Measurements from ENCODE around the gene MED15. TPM values are rescaled to one million over a fixed set of nuclear protein-coding genes. Genes with fewer than 3 reads are reported as not detected.

MED15 gene
- total and polyA plus RNA-seq, 2 of the 8 experiments (the other 6 are each of a cell fraction or from before 2014, with no cell fraction given), result 28.3 to 57.1 TPM

DNA sequence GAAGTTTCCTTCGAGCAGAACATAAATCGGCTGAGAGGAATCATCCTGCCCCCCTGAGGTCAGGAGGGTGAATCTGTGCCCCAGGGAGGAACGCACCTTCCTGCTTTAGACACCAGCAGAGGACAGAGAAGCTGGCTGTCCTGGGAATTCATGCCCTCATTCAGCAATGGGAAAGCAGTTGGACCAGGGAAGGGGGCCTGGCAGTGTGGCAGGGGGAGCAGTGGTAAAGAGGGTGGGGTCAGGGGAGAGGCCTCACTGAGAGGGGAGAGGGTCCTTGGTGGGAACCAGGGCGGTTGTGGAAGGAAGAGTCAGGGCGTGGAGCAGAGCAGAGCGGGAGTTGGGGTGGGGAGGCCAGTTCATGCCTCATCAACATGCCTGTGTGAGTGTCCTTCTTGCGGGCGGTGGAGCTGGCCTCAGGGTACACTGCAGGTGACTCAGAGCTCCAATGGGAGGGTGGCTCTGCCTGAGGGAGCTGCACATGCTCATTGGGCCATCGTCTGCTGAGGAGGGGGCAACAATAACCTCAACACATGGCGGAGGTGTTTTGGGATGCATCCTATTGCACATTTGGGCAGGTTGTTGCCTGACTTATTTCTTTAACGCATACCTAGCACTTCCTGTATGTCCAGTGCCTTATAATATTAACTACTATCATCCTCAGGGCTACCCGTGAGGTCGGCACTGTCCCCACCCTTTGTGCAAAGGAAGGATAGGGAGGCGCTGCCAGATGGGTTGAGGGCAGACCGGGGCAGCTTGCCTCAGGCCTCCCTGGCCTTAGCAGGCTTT, 23.2 kb downstream of the MED15 start:
- Histone ChIP-seq H2BK5ac (ENCODE audit: low read depth, low read length) (peak overlapping the region; percentile 72), H2AFZ (ENCODE audit: low read length) (no peak overlapping the region), H3K4me2 (ENCODE audit: insufficient read depth in 1 of 2, low read depth in 2 of 2, low read length in 2 of 2) (no peak overlapping the region; a peak in 1 of 4 replicates)

More for the DNA sequence above, 23.2 kb downstream of the MED15 start:
- Histone ChIP-seq H4K5ac (ENCODE audit: insufficient read length, low read depth, low read length) (no peak overlapping the region), H2BK120ac (replicated peaks; ENCODE audit: low read depth, low read length) (no peak overlapping the region), H4K8ac (ENCODE audit: extremely low read depth, insufficient read depth, low read length) (no peak overlapping the region), H3K23ac (ENCODE audit: insufficient read length) (no peak overlapping the region), H3K23me2 (ENCODE audit: low read depth, low read length) (peaks cover 3% of the 10 kb centered on the region; the same call in 1 of the 2 replicates), H2AK5ac (ENCODE audit: low read depth, low read length) (no peak overlapping the region), H3K79me2 (ENCODE audit: control insufficient read depth in 1 of 2, insufficient read depth in 2 of 2, low read length in 2 of 2) (peaks cover 3 to 57% of the 10 kb centered on the region in 2 experiments; a peak in 3 of 4 replicates), H3K79me1 (ENCODE audit: low read depth, low read length) (peaks cover 38% of the 10 kb centered on the region), H3K9me3 (ENCODE audit: insufficient read depth in 2 of 2, low read depth in 1 of 2, low read length in 1 of 2) (peaks cover 0 to 3% of the 10 kb centered on the region in 2 experiments; a peak in 1 of 4 replicates), H4K20me1 (replicated peaks in 1 of 2; ENCODE audit: control insufficient read depth in 1 of 2, insufficient read depth in 2 of 2, low read length in 2 of 2) (peaks cover 4 to 16% of the 10 kb centered on the region in 2 experiments), H2BK15ac (ENCODE audit: low read length) (0 out of 2 replicates have a peak overlapping the region, but pooled peaks have one; percentile 83), H3K27ac (ENCODE audit: low read depth, low read length) (0 out of 2 replicates have a peak overlapping the region, but pooled peaks have one; percentile 12), H3K4me1 (replicated peaks in 1 of 4; ENCODE audit: control insufficient read depth in 3 of 4, insufficient read depth in 4 of 4, low read length in 3 of 4) (peaks cover 0 to 22% (median 14%) of the 10 kb centered on the region in 4 experiments; a peak in 5 of 7 replicates), H3K9ac (replicated peaks in 1 of 4; ENCODE audit: extremely low read depth in 1 of 4, low read depth in 3 of 4, low read length in 3 of 4) (no peak overlapping the region), H3K4me3 (ENCODE audit: extremely low read depth in 1 of 4, insufficient read depth in 2 of 4, low read depth in 3 of 4, low read length in 4 of 4) (no peak overlapping the region), H3K14ac (ENCODE audit: insufficient read length) (no peak overlapping the region), H2BK12ac (ENCODE audit: low read depth, low read length) (no peak overlapping the region), H3K18ac (ENCODE audit: extremely low read depth, low read length) (no peak overlapping the region), H3K4ac (replicated peaks; ENCODE audit: insufficient read length, low read depth, low read length) (no peak overlapping the region), H3K36me3 (ENCODE audit: control insufficient read depth in 2 of 4, insufficient read depth in 4 of 4, low read length in 3 of 4) (peaks cover 0 to 7% (median 5%) of the 10 kb centered on the region in 4 experiments; a peak in 4 of 8 replicates), H3K56ac (replicated peaks; ENCODE audit: insufficient read length, low read depth, low read length) (no peak overlapping the region), H3K27me3 (replicated peaks in 1 of 4; ENCODE audit: control insufficient read depth in 3 of 4, extremely low read depth in 1 of 4, insufficient read depth in 3 of 4, low read length in 3 of 4) (no peaks in the 10 kb centered on the region), H2BK20ac (ENCODE audit: low read length) (no peak overlapping the region), H4K91ac (replicated peaks; ENCODE audit: insufficient read length, low read length) (no peak overlapping the region)
- ChIA-PET CTCF (ENCODE audit: partially characterized antibody) (interaction anchor here (0.6 to 2.2 kb wide), 8 partner anchors 11 to 74 kb away, joined by 3 to 6 read pairs (median 3); no protein-coding TSS in a partner anchor), POLR2A (ENCODE audit: partially characterized antibody) (interaction anchor here (0.5 kb wide), 1 partner anchor 19 kb away, joined by 4 read pairs; no protein-coding TSS in a partner anchor)
- TF ChIP-seq RAD21 (IDR thresholded peaks at IDR 0.05 in 1 of 2, conservative IDR thresholded peaks at IDR 0.05 in 1 of 2; ENCODE audit: low read depth in 2 of 2, low read length in 2 of 2), result no peak; a peak in 1 of 4 replicates
- TF ChIP-seq, protein P1, sequence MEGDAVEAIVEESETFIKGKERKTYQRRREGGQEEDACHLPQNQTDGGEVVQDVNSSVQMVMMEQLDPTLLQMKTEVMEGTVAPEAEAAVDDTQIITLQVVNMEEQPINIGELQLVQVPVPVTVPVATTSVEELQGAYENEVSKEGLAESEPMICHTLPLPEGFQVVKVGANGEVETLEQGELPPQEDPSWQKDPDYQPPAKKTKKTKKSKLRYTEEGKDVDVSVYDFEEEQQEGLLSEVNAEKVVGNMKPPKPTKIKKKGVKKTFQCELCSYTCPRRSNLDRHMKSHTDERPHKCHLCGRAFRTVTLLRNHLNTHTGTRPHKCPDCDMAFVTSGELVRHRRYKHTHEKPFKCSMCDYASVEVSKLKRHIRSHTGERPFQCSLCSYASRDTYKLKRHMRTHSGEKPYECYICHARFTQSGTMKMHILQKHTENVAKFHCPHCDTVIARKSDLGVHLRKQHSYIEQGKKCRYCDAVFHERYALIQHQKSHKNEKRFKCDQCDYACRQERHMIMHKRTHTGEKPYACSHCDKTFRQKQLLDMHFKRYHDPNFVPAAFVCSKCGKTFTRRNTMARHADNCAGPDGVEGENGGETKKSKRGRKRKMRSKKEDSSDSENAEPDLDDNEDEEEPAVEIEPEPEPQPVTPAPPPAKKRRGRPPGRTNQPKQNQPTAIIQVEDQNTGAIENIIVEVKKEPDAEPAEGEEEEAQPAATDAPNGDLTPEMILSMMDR (IDR thresholded peaks at IDR 0.05; ENCODE audit: control extremely low read depth in 1 of 3, insufficient read depth in 1 of 3, low read depth in 1 of 3, low read length in 3 of 3), result peak in 1 of 3 experiments; percentile 10; a peak in 1 of 4 replicates
- DNase-seq (ENCODE audit: low read depth in 1 of 2, low spot score in 2 of 2) (no peak), FAIRE-seq (no peak)
- 87% methylated on average over 12 of the region's 15 CpGs; no CpG with 5 or more reads in 1 of the 2 experiments for WGBS, 2 experiments (ENCODE audit: extremely low coverage in 1 of 2, insufficient coverage in 1 of 2, insufficient read length in 1 of 2, insufficient replicate concordance in 2 of 2, low coverage in 1 of 2, low lambda C conversion rate in 2 of 2, missing lambda C conversion rate in 1 of 2)

Data from H1 (cell line).